ENCODE results near the gene MRPL18.
A peak's percentile ranks its signal among the peaks of the same experiment; 100 is the strongest.
"Not testable (repeated sequence)": the region's sequence is repeated elsewhere in the genome, so short reads cannot be mapped to it uniquely, and the experiment has no call there.

Gene MRPL18

DNA sequence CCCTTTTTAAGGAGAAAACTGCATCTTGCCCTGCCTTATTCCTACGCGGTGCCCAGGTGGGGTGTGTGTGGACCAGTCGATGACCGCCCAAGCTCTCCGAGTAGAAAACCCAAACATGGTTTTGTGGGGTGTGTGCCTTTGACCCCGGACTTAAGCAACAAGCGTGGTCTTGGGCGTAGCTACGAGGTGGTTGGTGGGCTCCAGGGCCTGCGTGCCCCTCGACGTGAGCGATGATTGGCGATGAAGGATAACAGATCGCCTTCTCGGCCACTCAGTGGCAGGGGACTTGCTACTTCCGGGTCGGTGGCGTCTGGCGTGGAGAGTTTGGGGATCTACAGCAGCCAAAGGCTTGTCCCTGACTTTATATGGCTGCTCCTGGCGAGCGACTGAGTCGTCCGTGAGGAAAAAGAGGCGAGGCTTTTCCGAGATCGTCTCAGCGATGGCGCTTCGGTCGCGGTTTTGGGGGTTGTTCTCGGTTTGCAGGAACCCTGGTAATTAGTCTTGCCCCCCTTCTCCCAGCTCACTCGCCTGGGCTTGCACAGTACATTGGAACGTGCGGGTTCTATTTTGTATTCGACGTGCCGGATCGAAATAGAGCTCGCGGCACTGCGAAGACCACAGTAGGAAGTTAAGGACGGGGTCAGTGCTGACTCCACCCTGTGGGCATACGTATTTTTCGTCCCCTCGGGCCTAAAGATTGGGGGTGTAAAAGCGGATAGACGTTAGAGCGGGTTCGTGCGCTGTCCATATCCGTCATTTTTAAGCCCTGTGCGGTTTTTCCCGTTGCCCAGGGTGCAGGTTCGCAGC, at the start of gene MRPL18:
MRPL18 (plus strand) TSS at position 319 of the 807 bp plus-strand sequence; CDS start at position 440, 121 bp downstream.
- DNase-seq (ENCODE audit: low spot score): peak; percentile 97

DNA sequence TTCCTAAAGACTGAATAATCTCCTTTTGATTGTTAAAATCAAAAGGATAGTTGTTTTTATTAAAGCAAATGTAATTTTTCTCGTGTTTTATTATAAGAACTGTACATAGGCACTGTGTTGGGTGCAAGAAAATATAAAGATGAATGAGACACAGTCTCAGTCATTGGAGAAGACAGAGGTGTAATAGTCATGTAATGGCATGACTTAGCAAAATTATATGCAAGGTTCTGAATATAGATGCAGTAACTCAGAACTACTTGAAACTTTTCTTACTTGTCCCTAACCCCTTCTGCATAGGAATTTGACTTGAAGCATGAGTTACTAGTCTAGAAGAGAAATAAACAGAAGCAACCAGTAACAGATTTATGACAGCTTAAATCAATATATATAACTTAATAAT, 48.1 kb upstream of the MRPL18 start:
- no peak for DNase-seq (ENCODE audit: low spot score)

DNA sequence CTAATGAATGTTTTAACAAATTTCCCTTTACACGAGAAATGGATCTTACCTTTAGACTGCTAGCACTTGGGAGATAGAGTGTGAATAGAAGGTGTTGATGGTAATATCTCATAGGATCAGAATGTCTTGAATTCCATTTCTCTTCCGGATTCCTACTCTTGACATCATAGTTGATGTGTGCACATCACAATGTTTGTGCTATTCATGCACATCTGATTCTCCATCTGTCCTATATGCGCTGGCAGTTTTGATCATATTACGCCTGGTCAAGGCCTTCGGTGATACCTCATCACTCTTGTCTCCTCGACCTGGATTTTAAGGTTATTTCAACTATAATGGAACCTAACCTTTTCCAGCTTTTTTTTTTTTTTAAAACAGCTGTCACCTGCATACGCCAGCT, 45.2 kb upstream of the MRPL18 start:
- DNase-seq (ENCODE audit: low spot score): no peak

DNA sequence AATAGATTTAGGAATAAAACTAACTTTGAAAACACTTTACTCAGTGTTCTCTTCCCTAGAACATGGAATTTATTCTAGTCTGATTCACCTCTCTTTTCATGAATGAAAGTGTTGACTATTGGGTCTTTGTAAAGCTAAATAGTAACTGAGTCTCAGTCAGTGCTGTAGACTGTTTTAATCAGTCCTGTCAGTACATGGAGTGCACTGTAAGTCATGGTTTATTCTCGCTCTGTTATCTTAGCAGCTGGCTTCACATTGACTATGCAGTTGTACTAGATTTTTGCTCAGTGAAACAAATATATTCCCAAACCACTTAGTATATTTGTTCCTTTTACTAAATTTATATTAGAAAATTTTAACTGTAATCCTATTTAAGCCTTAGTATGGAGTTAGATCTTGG, 43.5 kb upstream of the MRPL18 start:
- DNase-seq (ENCODE audit: low spot score): no peak

DNA sequence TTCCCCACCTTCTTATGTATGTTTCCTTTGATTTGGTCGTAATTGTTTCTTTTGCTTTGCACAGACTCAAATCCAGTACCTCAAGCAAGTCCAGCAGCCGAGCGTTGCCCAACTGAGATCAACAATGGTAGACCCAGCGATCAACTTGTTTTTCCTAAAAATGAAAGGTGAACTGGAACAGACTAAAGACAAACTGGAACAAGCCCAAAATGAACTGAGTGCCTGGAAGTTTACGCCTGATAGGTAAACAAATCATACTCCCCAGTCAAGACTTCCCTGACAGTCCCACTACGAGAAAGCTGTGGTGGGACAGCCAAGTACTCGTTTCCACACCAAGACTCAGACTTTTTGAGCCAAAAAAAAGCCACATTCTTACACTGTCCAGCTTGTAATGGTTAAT, 42.1 kb upstream of the MRPL18 start:
- not testable (repeated sequence) for DNase-seq (ENCODE audit: low spot score)

DNA sequence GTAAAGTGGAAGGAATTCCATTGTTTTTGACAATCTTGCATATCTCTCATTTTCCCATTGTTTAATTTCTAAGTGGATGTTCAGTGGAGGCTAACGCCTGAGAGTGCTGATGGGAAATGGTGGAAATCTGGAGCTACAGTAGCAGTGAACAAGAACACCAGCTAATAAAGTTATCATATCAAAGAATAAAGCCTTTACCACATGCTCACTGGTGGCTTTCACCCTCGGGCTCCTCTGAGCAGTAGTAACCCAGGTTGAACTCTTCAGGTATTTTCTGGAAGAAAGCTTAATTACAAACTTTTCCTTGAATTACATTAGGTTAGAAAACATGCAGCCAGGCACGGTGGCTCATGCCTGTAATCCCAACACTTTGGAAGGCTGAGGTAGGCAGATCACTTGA, 38.8 kb upstream of the MRPL18 start:
- no peak for DNase-seq (ENCODE audit: low spot score)

DNA sequence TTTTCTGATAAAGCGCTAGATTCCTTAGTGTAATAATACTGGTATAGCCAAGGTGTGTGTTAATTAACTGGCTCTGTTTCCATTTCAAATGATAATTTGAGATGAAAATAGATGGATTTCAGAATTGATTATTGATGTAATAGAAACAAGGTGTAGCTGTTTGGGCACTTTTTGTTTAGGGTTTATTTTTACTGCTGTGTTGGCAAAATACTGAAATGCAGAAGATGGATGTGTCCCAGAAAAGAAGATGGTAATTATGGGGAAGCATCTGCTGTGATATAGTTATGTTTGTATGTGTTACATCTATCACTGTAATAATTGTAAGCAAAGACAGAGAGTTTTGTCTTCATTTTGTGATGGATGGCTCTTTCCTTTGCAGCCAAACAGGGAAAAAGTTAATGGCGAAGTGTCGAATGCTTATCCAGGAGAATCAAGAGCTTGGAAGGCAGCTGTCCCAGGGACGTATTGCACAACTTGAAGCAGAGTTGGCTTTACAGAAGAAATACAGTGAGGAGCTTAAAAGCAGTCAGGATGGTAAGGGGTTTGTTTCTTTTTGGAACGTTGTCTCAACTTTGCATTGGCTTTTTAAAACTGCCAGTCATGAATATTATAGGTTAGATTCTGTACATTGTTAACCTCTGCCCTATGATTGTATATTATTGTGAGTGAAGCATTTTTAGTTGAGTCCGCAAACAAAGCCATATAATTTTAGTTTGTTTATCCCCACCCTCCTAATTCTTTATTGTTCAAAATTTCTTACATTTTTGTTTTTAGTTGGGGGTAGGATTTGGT, 37.0 kb upstream of the MRPL18 start:
- DNase-seq (ENCODE audit: low spot score): no peak

DNA sequence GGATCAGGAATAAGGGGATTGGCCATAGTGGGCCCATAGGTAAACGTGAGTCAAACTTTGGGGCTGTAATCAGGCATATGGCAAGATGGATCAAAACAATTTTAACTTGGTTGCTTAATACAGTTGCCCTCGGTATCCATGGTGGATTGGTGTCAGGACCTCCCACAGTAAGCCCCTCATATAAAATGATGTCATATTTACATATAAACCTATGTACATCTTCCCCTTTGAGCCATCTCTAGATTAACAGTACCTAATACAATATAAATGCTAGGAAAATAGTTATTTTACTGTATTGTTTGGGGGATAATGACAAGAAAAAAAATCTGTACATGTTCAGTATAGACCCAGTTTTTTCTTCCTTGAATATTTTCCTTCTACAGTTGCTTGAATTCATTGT, 35.9 kb upstream of the MRPL18 start:
- DNase-seq (ENCODE audit: low spot score): no peak

DNA sequence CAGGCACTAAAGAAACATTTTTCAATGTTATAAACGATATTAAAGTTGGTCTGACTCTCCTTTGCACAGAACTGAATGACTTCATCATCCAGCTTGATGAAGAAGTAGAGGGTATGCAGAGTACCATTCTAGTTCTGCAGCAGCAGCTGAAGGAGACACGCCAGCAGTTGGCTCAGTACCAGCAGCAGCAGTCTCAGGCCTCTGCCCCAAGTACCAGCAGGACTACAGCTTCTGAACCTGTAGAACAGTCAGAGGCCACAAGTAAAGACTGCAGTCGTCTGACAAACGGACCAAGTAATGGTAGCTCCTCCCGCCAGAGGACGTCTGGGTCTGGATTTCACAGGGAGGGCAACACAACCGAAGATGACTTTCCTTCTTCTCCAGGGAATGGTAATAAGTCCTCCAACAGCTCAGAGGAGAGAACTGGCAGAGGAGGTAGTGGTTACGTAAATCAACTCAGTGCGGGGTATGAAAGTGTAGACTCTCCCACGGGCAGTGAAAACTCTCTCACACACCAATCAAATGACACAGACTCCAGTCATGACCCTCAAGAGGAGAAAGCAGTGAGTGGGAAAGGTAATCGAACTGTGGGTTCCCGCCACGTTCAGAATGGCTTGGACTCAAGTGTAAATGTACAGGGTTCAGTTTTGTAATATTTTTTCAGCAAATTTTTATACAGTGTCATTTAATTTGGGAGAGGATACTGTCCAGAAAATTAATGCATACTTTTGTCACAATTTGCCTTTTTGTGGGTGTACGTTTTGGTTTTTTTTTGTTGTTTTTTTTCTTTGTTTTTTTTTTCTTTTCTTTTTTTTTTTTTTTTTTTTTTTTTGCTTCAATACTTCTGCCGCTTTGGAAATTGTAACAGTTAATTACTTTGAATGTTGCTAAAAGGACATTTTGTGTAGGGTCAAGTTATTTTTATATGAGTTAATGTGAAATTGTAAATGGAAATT, 35.0 kb upstream of the MRPL18 start:
- DNase-seq (ENCODE audit: low spot score): no peak

DNA sequence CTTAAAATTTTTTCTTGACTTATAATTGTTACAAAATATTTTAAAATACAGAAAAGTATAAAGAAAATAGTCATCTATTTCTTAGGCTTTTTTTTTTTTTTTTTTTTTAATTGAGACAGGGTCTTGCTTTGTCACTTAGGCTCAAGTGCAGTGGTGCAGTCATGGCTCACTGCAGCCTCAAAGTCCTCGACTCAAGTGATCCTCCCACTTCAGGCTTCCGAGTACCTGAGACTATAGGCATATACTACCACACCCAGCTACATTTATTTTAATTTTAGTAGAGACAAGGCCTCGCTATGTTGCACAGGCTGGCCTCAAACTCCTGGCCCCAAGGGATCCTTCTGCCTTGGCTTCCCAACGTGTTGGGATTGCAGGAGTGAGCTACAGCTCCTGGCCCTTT, 33.8 kb upstream of the MRPL18 start:
- no peak for DNase-seq (ENCODE audit: low spot score)

DNA sequence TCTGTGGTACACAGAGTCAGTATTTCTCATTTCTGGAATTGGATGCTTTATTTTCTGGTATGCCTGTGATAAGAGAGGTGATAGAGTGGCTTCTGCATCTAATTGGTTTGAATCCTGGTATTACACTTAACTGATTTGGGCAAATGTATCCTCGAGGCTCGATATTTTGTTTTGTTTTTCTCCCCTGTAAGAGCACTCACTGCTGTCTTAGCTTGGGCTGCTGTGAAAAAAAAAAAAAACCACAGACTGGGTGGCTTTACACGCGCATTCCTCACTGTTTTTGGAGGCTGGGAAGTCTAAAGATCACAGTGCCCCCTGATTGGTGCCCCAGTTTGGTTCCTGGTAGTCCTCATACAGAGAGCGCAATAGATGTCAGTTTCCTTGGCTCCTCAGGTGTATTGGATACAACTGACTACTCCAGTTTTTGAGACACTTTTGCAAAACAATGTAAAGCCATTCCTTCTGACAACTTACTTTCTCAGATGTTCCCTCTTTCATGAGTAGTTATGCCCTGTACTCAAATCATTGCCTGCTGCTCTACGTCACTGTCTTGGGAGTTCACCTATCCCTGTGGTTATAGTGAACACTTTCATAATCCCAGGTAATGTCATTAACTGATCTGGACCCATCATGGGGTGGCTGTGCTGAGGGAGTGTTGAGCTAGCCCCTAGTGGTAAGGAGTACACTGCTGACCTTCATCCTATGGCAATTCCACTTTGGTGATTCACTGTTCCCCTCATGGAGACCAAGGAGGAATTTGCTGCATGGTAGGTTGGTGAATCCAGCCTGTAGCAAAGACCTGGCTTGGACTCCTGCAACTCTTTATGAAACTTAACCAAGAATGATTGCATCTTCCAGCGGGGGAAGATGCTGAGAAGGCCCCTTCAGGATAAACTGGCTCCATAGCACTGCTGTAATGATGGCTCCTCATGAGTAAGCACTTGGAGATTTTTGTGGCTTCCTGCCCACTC, 32.0 kb upstream of the MRPL18 start:
- DNase-seq (ENCODE audit: low spot score): peak; percentile 41

DNA sequence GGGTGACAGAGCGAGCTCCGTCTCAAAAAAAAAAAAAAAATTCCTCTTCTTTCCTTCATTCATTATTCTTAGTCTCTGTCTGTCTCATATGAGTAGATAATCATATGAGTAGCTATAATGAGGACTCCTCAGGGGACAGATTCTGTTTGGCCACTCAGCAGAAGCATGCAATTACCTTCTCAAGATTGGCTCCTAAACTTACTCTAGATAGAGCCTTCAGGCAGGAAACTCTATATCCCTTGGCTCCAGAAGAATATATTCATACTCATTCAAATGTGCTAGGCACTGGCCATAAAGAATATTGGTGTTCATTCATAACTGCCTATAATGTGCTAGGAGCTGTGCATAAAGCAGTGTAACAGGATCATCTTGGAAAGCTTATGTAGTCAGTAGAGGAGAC, 30.6 kb upstream of the MRPL18 start:
- no peak for DNase-seq (ENCODE audit: low spot score)

DNA sequence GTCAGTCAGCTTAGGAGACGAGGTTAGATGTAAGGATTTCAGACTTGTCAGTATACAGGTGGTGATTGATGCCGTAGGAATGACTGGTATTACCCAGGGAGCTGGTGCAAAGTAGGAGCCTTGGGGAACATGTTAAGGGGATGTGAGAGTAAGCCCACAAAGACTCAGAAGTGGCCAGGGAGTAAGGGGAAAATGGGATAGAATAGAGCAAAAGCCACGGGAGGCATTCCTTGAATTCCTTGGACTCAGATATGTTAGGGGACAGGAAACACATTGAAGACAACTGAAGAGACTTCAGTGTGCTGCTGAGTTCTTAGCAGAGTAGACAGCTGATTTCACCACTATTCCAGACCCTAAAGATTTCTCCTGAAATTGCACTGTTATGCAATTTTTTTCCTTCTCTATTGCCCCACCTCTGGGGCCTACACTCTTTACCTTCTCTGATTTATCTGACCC, 29.6 kb upstream of the MRPL18 start:
- DNase-seq (ENCODE audit: low spot score): peak; percentile 51

DNA sequence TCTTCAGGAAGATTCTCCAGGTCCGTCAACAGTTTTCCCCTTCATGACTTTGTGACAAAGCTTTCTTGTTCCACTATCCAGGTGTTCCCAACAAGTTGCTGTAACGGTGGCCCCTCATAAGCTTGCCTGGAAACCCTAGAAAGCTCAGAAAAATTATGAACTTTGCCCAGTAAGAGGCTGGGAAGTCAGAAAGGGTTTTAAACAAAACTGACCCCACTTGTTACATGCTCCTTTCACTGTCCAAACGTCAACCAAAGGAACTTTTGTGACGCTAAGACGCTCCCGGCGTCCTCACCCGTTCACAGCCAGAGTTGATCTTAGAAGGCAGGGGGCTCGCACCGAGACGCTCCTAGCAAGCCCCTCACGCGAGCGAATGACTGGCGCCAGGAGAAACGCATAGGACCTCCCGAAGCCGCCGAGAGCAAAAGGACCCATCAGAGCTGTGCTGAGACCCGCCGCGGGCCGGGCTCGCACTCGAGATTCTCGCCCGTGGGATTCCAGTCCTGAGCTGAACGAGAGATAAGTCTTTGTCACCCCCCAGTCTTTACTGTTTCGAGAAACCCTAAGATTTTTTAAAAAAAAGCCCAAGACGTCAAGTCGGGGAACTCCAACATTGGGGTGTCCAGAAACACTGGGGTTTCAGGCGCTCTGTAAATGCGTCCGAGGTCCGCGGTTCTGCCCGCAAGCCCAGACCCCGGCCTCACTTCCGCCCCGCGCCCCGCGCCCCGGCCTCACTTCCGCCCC, 29.0 kb upstream of the MRPL18 start:
- DNase-seq (ENCODE audit: low spot score): no peak

DNA sequence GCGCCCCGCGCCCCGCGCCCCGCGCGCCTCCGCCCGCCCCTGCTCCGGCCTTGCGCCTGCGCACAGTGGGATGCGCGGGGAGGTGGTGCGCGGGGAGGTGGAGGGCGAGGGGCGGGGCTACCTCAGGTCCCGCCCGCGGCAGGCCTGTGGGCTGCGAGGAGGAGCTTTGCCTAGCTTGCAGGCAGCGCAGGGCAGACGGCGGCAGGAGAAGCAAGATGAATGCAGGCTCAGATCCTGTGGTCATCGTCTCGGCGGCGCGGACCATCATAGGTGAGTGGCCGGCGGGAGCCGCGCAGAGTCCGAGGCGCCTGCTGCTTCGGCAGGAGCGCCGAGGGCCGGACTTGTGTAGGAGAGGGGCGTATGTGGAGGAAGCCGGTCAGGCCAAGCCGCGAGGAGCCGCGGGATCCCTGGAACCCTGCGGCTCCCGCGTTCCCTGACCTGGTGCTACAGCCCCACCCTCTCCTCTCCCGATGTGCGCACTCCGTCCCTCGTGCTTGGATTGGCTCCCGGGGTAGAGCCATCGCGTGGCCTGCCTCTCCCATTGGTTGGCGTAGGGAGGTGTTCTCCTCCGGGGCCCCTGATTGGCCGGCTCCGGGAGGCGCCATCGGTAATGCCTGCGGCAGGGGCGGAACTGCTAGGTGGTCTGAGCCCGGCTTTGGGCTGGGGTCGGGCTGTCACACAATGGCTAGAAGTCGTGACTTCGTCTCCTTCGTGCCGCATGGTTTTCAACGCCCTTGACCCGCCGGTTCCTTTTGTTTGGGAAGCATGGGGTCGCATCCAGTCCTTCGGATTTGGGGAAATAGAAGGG, 28.2 kb upstream of the MRPL18 start, which contains the start of gene ACAT2:
ACAT2 (plus strand) TSS at position 173 of the 808 bp plus-strand sequence; CDS start at position 216, 43 bp downstream.
- peak; percentile 99 for DNase-seq (ENCODE audit: low spot score)

DNA sequence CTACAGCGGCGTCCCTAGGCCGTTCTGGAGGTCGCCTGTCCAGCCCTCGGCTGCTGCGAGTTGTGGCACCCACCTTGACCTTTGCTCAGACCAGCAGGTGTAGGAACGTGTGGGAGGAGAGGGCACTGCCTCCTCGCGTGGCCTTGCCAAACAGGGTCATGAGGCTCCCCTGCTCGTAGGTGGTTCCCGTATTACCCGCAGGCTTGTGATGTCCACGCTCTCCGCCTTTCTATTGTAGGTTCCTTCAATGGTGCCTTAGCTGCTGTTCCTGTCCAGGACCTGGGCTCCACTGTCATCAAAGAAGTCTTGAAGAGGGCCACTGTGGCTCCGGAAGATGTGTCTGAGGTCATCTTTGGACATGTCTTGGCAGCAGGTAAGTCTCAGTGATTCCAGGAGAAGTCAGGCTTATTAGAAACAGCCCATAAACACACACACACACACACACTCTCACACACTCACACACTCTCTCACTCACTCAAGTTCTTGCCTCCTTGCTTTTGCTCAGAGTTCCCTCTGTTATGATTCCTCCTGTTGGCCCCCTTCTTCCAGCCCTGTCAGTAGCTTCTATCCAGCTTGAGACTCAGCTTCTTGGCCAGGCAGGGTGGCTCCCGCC, 27.5 kb upstream of the MRPL18 start:
- no peak for DNase-seq (ENCODE audit: low spot score)

DNA sequence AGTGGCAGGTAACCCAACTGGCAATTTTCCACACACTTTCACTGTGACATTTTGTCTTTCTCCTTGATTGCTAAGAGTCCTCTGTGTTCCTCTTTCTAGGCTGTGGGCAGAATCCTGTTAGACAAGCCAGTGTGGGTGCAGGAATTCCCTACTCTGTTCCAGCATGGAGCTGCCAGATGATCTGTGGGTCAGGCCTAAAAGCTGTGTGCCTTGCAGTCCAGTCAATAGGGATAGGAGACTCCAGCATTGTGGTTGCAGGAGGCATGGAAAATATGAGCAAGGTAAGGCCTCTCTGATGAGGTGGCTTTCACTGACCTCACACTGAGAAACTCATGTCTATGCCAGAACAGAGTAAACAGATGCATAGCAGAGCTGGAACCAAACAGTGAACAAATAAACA, 23.4 kb upstream of the MRPL18 start:
- DNase-seq (ENCODE audit: low spot score): no peak

DNA sequence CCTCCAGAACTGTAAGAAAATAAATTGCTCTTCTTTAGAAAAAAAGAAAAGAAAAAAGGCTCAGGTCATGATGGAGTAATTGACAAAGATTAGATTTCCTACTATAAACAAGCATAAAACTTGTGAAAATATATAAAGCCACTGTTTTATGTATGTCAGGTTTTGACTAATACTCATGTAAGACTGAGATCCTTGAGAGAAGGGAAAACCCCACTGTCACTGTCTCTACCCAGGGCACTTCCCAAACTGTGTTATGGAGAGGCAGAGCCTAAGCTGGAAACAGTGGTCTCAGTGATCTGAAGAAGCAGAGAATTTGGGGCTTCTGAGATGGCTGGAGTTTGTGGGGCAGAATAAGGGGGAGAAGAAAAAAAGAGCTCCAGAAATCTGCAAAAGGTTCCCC, 20.8 kb upstream of the MRPL18 start:
- DNase-seq (ENCODE audit: low spot score): no peak

DNA sequence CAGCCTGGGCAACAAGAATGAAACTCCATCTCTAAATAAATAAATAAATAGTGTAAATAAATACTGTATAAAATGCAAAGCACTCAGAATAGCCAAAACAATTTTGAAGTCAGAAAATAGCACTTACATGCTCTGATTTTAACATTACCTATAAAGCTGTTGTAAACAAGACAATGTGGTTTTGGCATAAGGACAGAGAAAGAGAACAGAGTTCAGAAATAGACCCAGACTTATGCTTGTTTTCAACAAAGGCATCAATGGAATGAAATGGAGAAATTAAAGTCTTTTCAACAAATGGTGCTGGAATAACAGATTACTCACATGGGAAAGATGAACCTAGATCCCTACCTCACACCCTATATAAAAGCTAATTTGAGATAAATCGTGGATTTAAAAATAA, 18.1 kb upstream of the MRPL18 start:
- no peak for DNase-seq (ENCODE audit: low spot score)

Data from AG08395 (cell line).